Mesothelial cell of epicardium (in vitro differentiated cells): ENCODE results near the gene IL2RG. TPM values are rescaled to one million over a fixed set of nuclear protein-coding genes. Genes with fewer than 3 reads are reported as not detected.

Experiments
- DNase-seq, 2 experiments: peaks; one replicate each; pipeline ENCODE4 v3.0.0; 2021; ENCODE audit warnings: low spot score in 2 of 2; ENCODE audit not compliant: unreplicated experiment in 2 of 2
- H3K27ac Mint-ChIP-seq: 2 replicates; pipeline ENCODE4 v1.8.0; 2021; ENCODE audit warnings: mixed read lengths
- H3K27me3 Mint-ChIP-seq: 2 replicates; pipeline ENCODE4 v1.8.0; 2021; ENCODE audit warnings: low read depth, mixed read lengths
- H3K36me3 Mint-ChIP-seq: 2 replicates; pipeline ENCODE4 v1.8.0; 2021; ENCODE audit warnings: mixed read lengths
- H3K4me1 Mint-ChIP-seq: 2 replicates; pipeline ENCODE4 v1.8.0; 2021; ENCODE audit warnings: mixed read lengths
- H3K4me3 Mint-ChIP-seq: 2 replicates; pipeline ENCODE4 v1.8.0; 2021; ENCODE audit warnings: mild to moderate bottlenecking, moderate library complexity, mixed read lengths
- H3K9me3 Mint-ChIP-seq: 2 replicates; pipeline ENCODE4 v1.8.0; 2021; ENCODE audit warnings: mixed read lengths
- CTCF ChIP-seq: fragments of 200-600 bp; sonication (generic); IDR thresholded peaks from one replicate; pipeline ENCODE4 v1.5.0; 2021; ENCODE audit warnings: antibody characterized with exemption; ENCODE audit not compliant: unreplicated experiment
- total RNA-seq: library from RNA; stranded (reverse); gene quantifications from 3 replicates; pipeline ENCODE4 v1.2.1, GENCODE V29; 2021

IL2RG gene
- total RNA-seq, 1 donor from 2014 or later, result not detected

DNA sequence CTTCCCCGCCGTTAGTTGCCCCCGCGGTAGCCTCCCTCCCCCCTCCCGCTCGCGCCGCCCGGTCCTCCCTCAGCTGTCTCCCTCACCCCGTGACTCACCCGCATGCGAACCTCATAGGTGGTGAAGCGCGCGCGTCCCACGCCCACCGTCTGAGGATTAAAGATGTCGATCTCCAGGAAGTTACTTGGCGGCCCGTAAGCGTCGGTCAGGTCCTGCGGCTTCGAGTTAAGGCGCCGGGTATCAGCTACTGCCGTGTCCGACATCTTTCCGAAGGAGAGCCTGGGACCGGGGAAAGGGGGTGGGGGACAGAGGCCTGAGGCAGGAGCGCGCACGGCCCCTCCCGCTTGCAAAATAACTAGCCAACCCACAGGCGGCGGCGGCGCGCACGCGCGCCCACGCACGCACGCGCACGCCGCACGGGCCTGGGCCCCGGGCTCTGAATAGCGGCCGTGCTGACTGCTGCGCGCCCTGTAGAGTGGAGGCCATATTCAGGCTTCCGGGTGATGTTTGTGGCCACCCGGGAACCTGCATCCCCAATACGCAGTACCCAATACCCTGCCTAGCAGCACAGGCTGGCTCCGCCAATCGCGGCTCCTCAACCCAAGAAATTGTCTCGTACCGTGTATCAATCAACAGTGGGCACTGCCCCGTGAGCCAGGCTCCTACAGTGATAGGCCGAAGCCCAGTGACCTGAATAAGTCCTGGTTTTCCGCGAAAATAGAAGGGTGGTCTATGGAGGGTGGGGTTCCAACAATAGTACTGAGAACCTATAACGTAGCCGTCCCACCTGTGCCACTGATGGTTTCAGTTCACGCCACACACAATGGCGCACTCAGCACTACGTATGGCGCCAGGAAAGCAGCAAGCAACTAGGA lies 43.1 kb downstream of the IL2RG start, which contains the start of gene SNX12:
Gene SNX12, minus strand, starts transcription at position 291 of the 875 bp plus-strand sequence. Its CDS starts 28 bp downstream, at position 263.
- no peak for TF ChIP-seq CTCF
- Mint-ChIP-seq H3K27ac (peak within 1 kb of the TSS; percentile 90), H3K4me3 (peak within 1 kb of the TSS; percentile 83), H3K27me3 (no peaks in the 10 kb centered on the region), H3K9me3 (peaks cover 17% of the 10 kb centered on the region), H3K4me1 (peaks cover 18% of the 10 kb centered on the region), H3K36me3 (peaks cover 2% of the 10 kb centered on the region)
- DNase-seq, result peak; percentile 59 to 81

DNA sequence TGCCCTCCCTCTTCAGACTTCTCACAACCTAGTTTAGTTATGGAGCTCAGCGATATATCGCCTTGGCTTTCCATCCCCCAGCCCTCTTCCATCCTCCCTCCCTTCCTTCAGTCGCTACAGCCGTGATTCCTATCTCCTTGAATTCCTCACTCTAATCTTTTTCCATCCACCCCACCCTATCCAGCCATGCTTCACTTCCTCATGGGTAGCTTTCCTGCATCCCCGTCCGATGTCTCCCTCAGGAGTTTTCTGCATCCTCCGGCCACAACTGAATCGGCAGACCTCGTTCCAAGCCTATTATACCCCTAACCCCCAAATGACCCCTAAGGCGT lies 43.7 kb downstream of the IL2RG start:
- no peak for DNase-seq
- peaks cover 18% of the 10 kb centered on the region for H3K4me1 Mint-ChIP-seq
- H3K36me3 Mint-ChIP-seq, result peaks cover 5% of the 10 kb centered on the region
- no peaks in the 10 kb centered on the region for H3K27me3 Mint-ChIP-seq
- peak overlapping the region; percentile 83 for H3K4me3 Mint-ChIP-seq
- peaks cover 19% of the 10 kb centered on the region for H3K9me3 Mint-ChIP-seq
- peak overlapping the region; percentile 90 for H3K27ac Mint-ChIP-seq
- TF ChIP-seq CTCF, result no peak

- Mint-ChIP-seq H3K27me3 (no peaks in the 10 kb centered on the region), H3K27ac (peak overlapping the region; percentile 90), H3K4me1 (peaks cover 18% of the 10 kb centered on the region), H3K9me3 (peaks cover 21% of the 10 kb centered on the region), H3K4me3 (peak overlapping the region; percentile 83), H3K36me3 (peaks cover 7% of the 10 kb centered on the region)
- DNase-seq, result no peak
- no peak for TF ChIP-seq CTCF
Observed at GRCh38 chrX:71067089-71067488, 44.3 kb downstream of the IL2RG start.

- H3K27me3 Mint-ChIP-seq, result no peaks in the 10 kb centered on the region
- H3K4me3 Mint-ChIP-seq, result no peak overlapping the region
- no peaks in the 10 kb centered on the region for H3K4me1 Mint-ChIP-seq
- no peak overlapping the region for H3K27ac Mint-ChIP-seq
- peaks cover 13% of the 10 kb centered on the region for H3K9me3 Mint-ChIP-seq
- no peak for DNase-seq
- TF ChIP-seq CTCF, result no peak
- peaks cover 12% of the 10 kb centered on the region for H3K36me3 Mint-ChIP-seq
Observed at GRCh38 chrX:71060127-71060526, 51.2 kb downstream of the IL2RG start.

GRCh38 chrX:71057848-71058530 lies 53.4 kb downstream of the IL2RG start:
- no peak for TF ChIP-seq CTCF
- no peaks in the 10 kb centered on the region for H3K4me1 Mint-ChIP-seq
- no peak overlapping the region for H3K4me3 Mint-ChIP-seq
- H3K27me3 Mint-ChIP-seq, result no peaks in the 10 kb centered on the region
- peaks cover 12% of the 10 kb centered on the region for H3K36me3 Mint-ChIP-seq
- H3K9me3 Mint-ChIP-seq, result peaks cover 5% of the 10 kb centered on the region
- no peak for DNase-seq
- H3K27ac Mint-ChIP-seq, result no peak overlapping the region

Other genes with a start within 250 kb of the IL2RG start
- not detected in 3 replicates for gene TEX11, start 202.9 kb downstream of the IL2RG start, total RNA-seq
- 4.6 to 5.2 TPM (median 4.6 TPM) in 3 replicates for gene SLC7A3, start 180.5 kb downstream of the IL2RG start, total RNA-seq
- 58.5 to 63.9 TPM (median 62.5 TPM) in 3 replicates for gene SNX12, start 43.2 kb downstream of the IL2RG start, total RNA-seq
- gene FOXO4, start 15.7 kb downstream of the IL2RG start, total RNA-seq, result 25.3 to 30.9 TPM (median 25.4 TPM) in 3 replicates
- gene CXorf65, start 4.8 kb downstream of the IL2RG start, total RNA-seq, result not detected in 3 replicates
- 80.8 to 91.6 TPM (median 86.7 TPM) in 3 replicates for gene MED12, start 7.0 kb upstream of the IL2RG start, total RNA-seq
- 3.3 to 3.5 TPM (median 3.3 TPM) in 3 replicates for gene NLGN3, start 33.3 kb upstream of the IL2RG start, total RNA-seq
- 0.11 TPM in 1 of 3 replicates, not detected in the others for gene GJB1, start 111.6 kb upstream of the IL2RG start, total RNA-seq
- 97.4 to 97.9 TPM (median 97.6 TPM) in 3 replicates for gene ZMYM3, start 142.6 kb upstream of the IL2RG start, total RNA-seq
- 611 to 640 TPM (median 632 TPM) in 3 replicates for gene NONO, start 172.1 kb upstream of the IL2RG start, total RNA-seq
- gene ITGB1BP2, start 190.2 kb upstream of the IL2RG start, total RNA-seq, result 3.7 to 4.4 TPM (median 3.7 TPM) in 3 replicates